ENCODE data around the gene RAPGEF5. TPM values are rescaled to one million over a fixed set of nuclear protein-coding genes. Genes with fewer than 3 reads are reported as not detected.

Gene RAPGEF5
- total RNA-seq, 1 experiment from 2014 or later: 15.6 TPM

- intact Hi-C loops (cut with micrococcal nuclease): no loop called here
- Histone ChIP-seq H3K4me2 (ENCODE audit: low read length) (no peak overlapping the region), H2AFZ (ENCODE audit: low read depth, low read length, poor library complexity, severe bottlenecking) (no peak overlapping the region), H3K9me2 (ENCODE audit: insufficient read depth) (no peaks in the 10 kb centered on the region), H3K27me3 (ENCODE audit: insufficient read depth, low read length) (no peaks in the 10 kb centered on the region), H3K9me3 (ENCODE audit: control insufficient read depth in 1 of 2, insufficient read depth in 1 of 2, low read depth in 1 of 2, low read length in 2 of 2) (no peaks in the 10 kb centered on the region), H3K9ac (ENCODE audit: low read length) (no peak overlapping the region), H3K27ac (ENCODE audit: low read depth, low read length) (no peak overlapping the region), H3K79me2 (ENCODE audit: insufficient read depth, low read length) (no peaks in the 10 kb centered on the region), H3K4me1 (ENCODE audit: control insufficient read depth in 1 of 2, insufficient read depth in 2 of 2, low read length in 2 of 2) (no peaks in the 10 kb centered on the region), H3K4me3 (replicated peaks in 1 of 2; ENCODE audit: low read depth in 1 of 2, low read length in 2 of 2) (no peak overlapping the region), H4K20me1 (ENCODE audit: insufficient read depth) (no peaks in the 10 kb centered on the region), H3K36me3 (ENCODE audit: control insufficient read depth in 1 of 2, insufficient read depth in 2 of 2, low read length in 2 of 2) (no peaks in the 10 kb centered on the region)
- ATAC-seq (no peak), DNase-seq (ENCODE audit: low read depth, low spot score) (no peak)
- BruUV-seq (replicated peaks): no TSS peak
- TF ChIP-seq EGR1 (IDR thresholded peaks at IDR 0.05; ENCODE audit: low read depth) (no peak), SIN3A (IDR thresholded peaks at IDR 0.05; ENCODE audit: low read depth) (no peak), CBX3 (IDR thresholded peaks at IDR 0.05; ENCODE audit: low read depth) (no peak), YY1 (IDR thresholded peaks at IDR 0.05; ENCODE audit: extremely low read depth, insufficient replicate concordance, low read depth, low read length) (no peak)
- ChIA-PET CTCF (no interaction called here), RAD21 (ENCODE audit: low non-redundant PET in 1 of 2, low total read pairs in 2 of 2, uncharacterized antibody in 2 of 2, unreplicated experiment in 2 of 2) (no interaction called here), POLR2A (no interaction called here)
These were observed 94.4 kb downstream of the RAPGEF5 start for GRCh38 chr7:22262538-22262937.

- DNase-seq (ENCODE audit: low read depth, low spot score) (no peak), ATAC-seq (no peak)
- Histone ChIP-seq H4K20me1 (ENCODE audit: insufficient read depth) (no peaks in the 10 kb centered on the region), H2AFZ (ENCODE audit: low read depth, low read length, poor library complexity, severe bottlenecking) (no peak overlapping the region), H3K9me3 (ENCODE audit: control insufficient read depth in 1 of 2, insufficient read depth in 1 of 2, low read depth in 1 of 2, low read length in 2 of 2) (no peaks in the 10 kb centered on the region), H3K9ac (ENCODE audit: low read length) (no peak overlapping the region), H3K36me3 (ENCODE audit: control insufficient read depth in 1 of 2, insufficient read depth in 2 of 2, low read length in 2 of 2) (no peaks in the 10 kb centered on the region), H3K79me2 (ENCODE audit: insufficient read depth, low read length) (no peaks in the 10 kb centered on the region), H3K27ac (ENCODE audit: low read depth, low read length) (no peak overlapping the region), H3K4me1 (ENCODE audit: control insufficient read depth in 1 of 2, insufficient read depth in 2 of 2, low read length in 2 of 2) (no peaks in the 10 kb centered on the region), H3K27me3 (ENCODE audit: insufficient read depth, low read length) (no peaks in the 10 kb centered on the region), H3K9me2 (ENCODE audit: insufficient read depth) (no peaks in the 10 kb centered on the region), H3K4me3 (replicated peaks in 1 of 2; ENCODE audit: low read depth in 1 of 2, low read length in 2 of 2) (no peak overlapping the region), H3K4me2 (ENCODE audit: low read length) (no peak overlapping the region)
- ChIA-PET POLR2A (no interaction called here), RAD21 (ENCODE audit: low non-redundant PET in 1 of 2, low total read pairs in 2 of 2, uncharacterized antibody in 2 of 2, unreplicated experiment in 2 of 2) (no interaction called here), CTCF (no interaction called here)
- no TSS peak for BruUV-seq (replicated peaks)
- intact Hi-C loops (cut with micrococcal nuclease): no loop called here
- no peak for TF ChIP-seq ZFX (IDR thresholded peaks at IDR 0.05)
- TF ChIP-seq EZH2phosphoT487 (IDR thresholded peaks at IDR 0.05; ENCODE audit: borderline replicate concordance): no peak
These were observed 100.3 kb downstream of the RAPGEF5 start for GRCh38 chr7:22256541-22257096.
